ENCODE results near the gene SORBS1.
"Not testable (repeated sequence)": the region's sequence is repeated elsewhere in the genome, so short reads cannot be mapped to it uniquely, and the experiment has no call there.

SORBS1 gene

GRCh38 chr10:95469251-95469650 lies 91.9 kb downstream of the SORBS1 start:
- TF ChIP-seq, protein P1, sequence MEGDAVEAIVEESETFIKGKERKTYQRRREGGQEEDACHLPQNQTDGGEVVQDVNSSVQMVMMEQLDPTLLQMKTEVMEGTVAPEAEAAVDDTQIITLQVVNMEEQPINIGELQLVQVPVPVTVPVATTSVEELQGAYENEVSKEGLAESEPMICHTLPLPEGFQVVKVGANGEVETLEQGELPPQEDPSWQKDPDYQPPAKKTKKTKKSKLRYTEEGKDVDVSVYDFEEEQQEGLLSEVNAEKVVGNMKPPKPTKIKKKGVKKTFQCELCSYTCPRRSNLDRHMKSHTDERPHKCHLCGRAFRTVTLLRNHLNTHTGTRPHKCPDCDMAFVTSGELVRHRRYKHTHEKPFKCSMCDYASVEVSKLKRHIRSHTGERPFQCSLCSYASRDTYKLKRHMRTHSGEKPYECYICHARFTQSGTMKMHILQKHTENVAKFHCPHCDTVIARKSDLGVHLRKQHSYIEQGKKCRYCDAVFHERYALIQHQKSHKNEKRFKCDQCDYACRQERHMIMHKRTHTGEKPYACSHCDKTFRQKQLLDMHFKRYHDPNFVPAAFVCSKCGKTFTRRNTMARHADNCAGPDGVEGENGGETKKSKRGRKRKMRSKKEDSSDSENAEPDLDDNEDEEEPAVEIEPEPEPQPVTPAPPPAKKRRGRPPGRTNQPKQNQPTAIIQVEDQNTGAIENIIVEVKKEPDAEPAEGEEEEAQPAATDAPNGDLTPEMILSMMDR (conservative IDR thresholded peaks at IDR 0.05) = no peak
- no peak overlapping the region for H3K27ac ChIP-seq

GRCh38 chr10:95467642-95468041 lies 93.5 kb downstream of the SORBS1 start:
- not testable (repeated sequence) for H3K27ac ChIP-seq

DNA sequence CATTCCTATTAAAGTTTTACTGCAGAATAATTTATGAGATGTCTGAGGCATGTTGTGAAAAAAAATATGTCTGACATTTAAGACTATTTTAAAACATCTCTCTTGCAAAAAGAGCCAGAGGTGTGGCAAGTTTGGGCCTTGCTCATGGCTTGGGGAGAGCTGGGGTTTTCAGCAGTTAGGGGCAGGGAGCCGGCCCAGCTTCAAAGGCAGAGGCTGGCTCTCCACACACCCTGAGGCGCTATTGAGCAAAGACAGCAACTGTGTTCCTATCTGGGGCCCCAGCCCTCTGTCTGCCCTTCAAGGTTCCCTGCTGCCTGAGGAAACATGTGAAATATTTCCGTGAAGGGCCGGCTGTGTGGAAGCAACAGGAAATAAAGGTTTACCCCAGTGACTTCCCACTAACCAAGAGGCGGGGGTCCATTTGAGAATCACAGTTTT lies 94.0 kb downstream of the SORBS1 start:
- no peak overlapping the region for H3K27ac ChIP-seq
- TF ChIP-seq, protein P1 (conservative IDR thresholded peaks at IDR 0.05) = no peak

- TF ChIP-seq, protein P1 (conservative IDR thresholded peaks at IDR 0.05) = no peak
- H3K27ac ChIP-seq = no peak overlapping the region
These were observed 94.7 kb downstream of the SORBS1 start for GRCh38 chr10:95466436-95466835.

- H3K27ac ChIP-seq = no peak overlapping the region
- TF ChIP-seq, protein P1 (conservative IDR thresholded peaks at IDR 0.05) = no peak
These were observed 96.9 kb downstream of the SORBS1 start for GRCh38 chr10:95464280-95464679.

DNA sequence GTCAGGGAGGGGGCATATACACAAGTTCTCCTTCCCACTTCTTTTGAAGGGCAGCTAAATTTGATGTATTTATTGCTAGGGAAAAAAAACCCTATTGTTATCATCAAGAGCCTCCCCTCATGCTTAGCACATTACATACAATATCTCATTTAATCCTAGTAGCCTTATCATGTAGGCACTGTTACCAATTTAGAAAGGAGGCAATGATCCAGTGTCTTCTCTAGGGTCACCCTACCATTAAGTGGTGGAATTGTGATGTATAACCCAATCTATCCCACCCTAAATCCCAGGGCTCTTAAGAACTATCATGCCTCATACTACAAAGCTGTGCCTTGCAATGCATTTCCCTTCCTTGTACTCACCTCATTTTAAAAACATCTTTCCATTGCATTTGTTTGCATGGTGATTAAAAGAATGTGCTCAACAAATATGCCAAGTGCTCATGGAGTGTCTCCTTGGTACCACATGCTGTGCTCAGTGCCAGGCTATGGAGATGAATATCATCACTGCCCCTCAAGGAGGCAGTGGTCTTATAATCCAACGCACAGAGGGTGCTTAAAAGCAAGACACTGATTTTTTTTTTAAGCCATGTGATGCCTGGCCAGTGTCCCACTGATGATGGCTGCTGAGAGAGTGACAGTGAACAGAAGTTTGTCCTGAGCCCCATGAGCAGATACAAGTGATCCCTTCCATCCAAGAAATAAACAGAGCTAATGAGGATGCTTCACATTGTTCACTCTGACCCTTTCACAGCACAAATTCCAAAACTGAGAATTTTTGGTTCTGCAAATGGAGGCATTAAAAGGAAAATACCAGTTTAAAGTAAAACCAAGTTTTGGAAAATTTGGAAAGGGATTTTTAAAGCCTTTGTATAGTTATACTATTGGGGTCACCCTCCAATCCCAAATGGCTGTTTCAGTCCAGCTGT lies 98.2 kb downstream of the SORBS1 start:
- TF ChIP-seq, protein P1 (conservative IDR thresholded peaks at IDR 0.05) = no peak
- H3K27ac ChIP-seq = no peak overlapping the region

- no peak overlapping the region for H3K27ac ChIP-seq
- TF ChIP-seq, protein P1 (conservative IDR thresholded peaks at IDR 0.05) = no peak
These were observed 99.6 kb downstream of the SORBS1 start for GRCh38 chr10:95461611-95462010.

DNA sequence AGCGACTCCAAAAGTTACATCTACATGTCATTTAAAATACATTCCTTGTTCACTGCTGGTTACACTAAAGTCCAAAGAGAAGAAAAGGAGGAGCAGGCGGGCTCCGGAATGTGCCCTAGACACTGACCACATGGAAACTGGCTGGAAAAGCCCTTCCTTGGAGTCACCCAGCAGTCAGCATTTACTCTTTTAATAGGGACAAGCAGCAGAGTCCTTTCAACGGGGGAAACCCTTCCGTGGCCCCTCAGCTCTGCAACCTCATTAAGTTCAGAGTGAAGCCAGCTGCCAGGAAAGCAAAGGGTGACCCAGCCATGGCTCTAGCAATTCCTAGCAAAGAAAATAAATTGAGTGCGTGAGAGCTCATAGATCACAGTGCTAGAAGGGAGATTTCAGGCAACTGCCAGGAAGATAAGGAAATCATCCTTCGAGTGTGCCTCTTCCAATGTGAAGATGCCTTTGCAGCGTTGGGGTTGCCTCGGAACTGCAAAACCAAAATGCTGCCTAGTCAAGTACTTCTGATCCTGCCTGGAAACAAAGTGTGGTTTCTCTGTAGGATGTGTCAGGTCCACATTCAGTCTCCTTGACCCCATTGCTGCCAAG lies 101.6 kb downstream of the SORBS1 start:
- H3K27ac ChIP-seq = no peak overlapping the region
- TF ChIP-seq, protein P1 (conservative IDR thresholded peaks at IDR 0.05) = no peak
